HFFc6 (cell line): ENCODE data around the gene SPATA46. TPM values are rescaled to one million over a fixed set of nuclear protein-coding genes. Genes with fewer than 3 reads are reported as not detected.

Source experiments
- DNase-seq: peaks from one replicate; pipeline ENCODE4 v3.0.0-alpha.2; 2018
- H3K27ac Mint-ChIP-seq: 2 replicates; pipeline ENCODE4 v1.8.0; 2020; ENCODE audit warnings: mild to moderate bottlenecking, mixed read lengths
- H3K27me3 Mint-ChIP-seq: 2 replicates; pipeline ENCODE4 v1.8.0; 2021; ENCODE audit warnings: mild to moderate bottlenecking, moderate library complexity, mixed read lengths; ENCODE audit not compliant: insufficient read depth
- H3K36me3 Mint-ChIP-seq: 2 replicates; pipeline ENCODE4 v1.8.0; 2021; ENCODE audit warnings: low read depth, mixed read lengths
- H3K4me1 Mint-ChIP-seq: 2 replicates; pipeline ENCODE4 v1.8.0; 2020; ENCODE audit warnings: low read depth, mixed read lengths
- H3K4me3 Mint-ChIP-seq: 2 replicates; pipeline ENCODE4 v1.8.0; 2020; ENCODE audit warnings: mild to moderate bottlenecking, moderate library complexity, mixed read lengths
- H3K9me3 Mint-ChIP-seq: 2 replicates; pipeline ENCODE4 v1.8.0; 2020; ENCODE audit warnings: mild to moderate bottlenecking, mixed read lengths
- CTCF ChIP-seq: fragments of 200-600 bp; sonication (generic); IDR thresholded peaks from 2 replicates; pipeline ENCODE4 v1.5.0; 2021; ENCODE audit warnings: antibody characterized with exemption, mild to moderate bottlenecking
- total RNA-seq, 6 experiments: library from RNA; stranded (reverse); fragmentation: NEBNext Ultra II Directional; extraction: Animal tissue kit (Norgen Biotek cat#: 25700); gene quantifications; 2 replicates in 1 of 6; 3 replicates in 5 of 6; pipeline ENCODE4 v1.2.3, GENCODE V29; 2021

SPATA46 gene
- total RNA-seq, 6 experiments from 2014 or later = not detected

- Mint-ChIP-seq H3K4me3 (no peak overlapping the region), H3K4me1 (peaks cover 28% of the 10 kb centered on the region), H3K9me3 (no peaks in the 10 kb centered on the region), H3K27ac (no peak overlapping the region), H3K27me3 (peaks cover 5% of the 10 kb centered on the region), H3K36me3 (no peaks in the 10 kb centered on the region)
- DNase-seq = no peak
- TF ChIP-seq CTCF = no peak
These were observed 5.9 kb downstream of the SPATA46 start for GRCh38 chr1:162370721-162371120.

- no peak overlapping the region for H3K4me3 Mint-ChIP-seq
- H3K27ac Mint-ChIP-seq = no peak overlapping the region
- TF ChIP-seq CTCF = no peak
- DNase-seq = no peak
- H3K9me3 Mint-ChIP-seq = no peaks in the 10 kb centered on the region
- H3K4me1 Mint-ChIP-seq = peaks cover 28% of the 10 kb centered on the region
- H3K27me3 Mint-ChIP-seq = peaks cover 5% of the 10 kb centered on the region
- H3K36me3 Mint-ChIP-seq = no peaks in the 10 kb centered on the region
These were observed 6.5 kb downstream of the SPATA46 start for GRCh38 chr1:162370161-162370560.

- H3K4me1 Mint-ChIP-seq = peaks cover 28% of the 10 kb centered on the region
- H3K27me3 Mint-ChIP-seq = peaks cover 5% of the 10 kb centered on the region
- H3K36me3 Mint-ChIP-seq = no peaks in the 10 kb centered on the region
- no peak for DNase-seq
- H3K27ac Mint-ChIP-seq = no peak overlapping the region
- no peak overlapping the region for H3K4me3 Mint-ChIP-seq
- H3K9me3 Mint-ChIP-seq = no peaks in the 10 kb centered on the region
- TF ChIP-seq CTCF = no peak
These were observed 7.1 kb downstream of the SPATA46 start for GRCh38 chr1:162369571-162369970.

- no peaks in the 10 kb centered on the region for H3K36me3 Mint-ChIP-seq
- H3K27ac Mint-ChIP-seq = no peak overlapping the region
These were observed 8.2 kb downstream of the SPATA46 start for GRCh38 chr1:162368451-162368850.

GRCh38 chr1:162367772-162368171 is 8.9 kb downstream of the SPATA46 start:
- Mint-ChIP-seq H3K9me3 (no peaks in the 10 kb centered on the region), H3K27me3 (peaks cover 4% of the 10 kb centered on the region), H3K36me3 (no peaks in the 10 kb centered on the region), H3K4me1 (peaks cover 21% of the 10 kb centered on the region), H3K27ac (no peak overlapping the region), H3K4me3 (peak overlapping the region; percentile 88)
- TF ChIP-seq CTCF = no peak
- no peak for DNase-seq

More at GRCh38 chr1:162368451-162368850, 8.2 kb downstream of the SPATA46 start:
- no peak for TF ChIP-seq CTCF
- no peak for DNase-seq
- Mint-ChIP-seq H3K4me1 (peaks cover 22% of the 10 kb centered on the region), H3K4me3 (no peak overlapping the region), H3K27me3 (peaks cover 5% of the 10 kb centered on the region), H3K9me3 (no peaks in the 10 kb centered on the region)

GRCh38 chr1:162367073-162367472 is 9.6 kb downstream of the SPATA46 start:
- H3K27ac Mint-ChIP-seq = peak overlapping the region; percentile 45; the same call in 1 of the 2 replicates
- DNase-seq = peak; percentile 51
- peaks cover 4% of the 10 kb centered on the region for H3K27me3 Mint-ChIP-seq
- TF ChIP-seq CTCF = no peak
- H3K36me3 Mint-ChIP-seq = no peaks in the 10 kb centered on the region
- H3K9me3 Mint-ChIP-seq = no peaks in the 10 kb centered on the region
- peaks cover 17% of the 10 kb centered on the region for H3K4me1 Mint-ChIP-seq
- peak overlapping the region; percentile 88 for H3K4me3 Mint-ChIP-seq
